ENCODE data around the gene RHBDD1.

GRCh38 chr2:226839951-226840350 is 4.1 kb downstream of the RHBDD1 start:
- TF ChIP-seq CTCF (conservative IDR thresholded peaks at IDR 0.05; ENCODE audit: low read length) (no peak), EZH2phosphoT487 (IDR thresholded peaks at IDR 0.05; ENCODE audit: borderline replicate concordance) (no peak)
